T-helper 9 cell (primary cell): Measurements from ENCODE around the gene POU4F1.

Source experiments
- DNase-seq: peaks from one replicate; pipeline ENCODE4 v3.0.0-alpha.2; 2020

POU4F1 gene

GRCh38 chr13:78606471-78607408, 3.4 kb upstream of the POU4F1 start:
- no peak for DNase-seq

GRCh38 chr13:78604782-78605611, 1.6 kb upstream of the POU4F1 start:
- DNase-seq: no peak

- no peak for DNase-seq
These were observed 652 bp downstream of the POU4F1 start for GRCh38 chr13:78602561-78603239.

- DNase-seq: no peak
These were observed 1.3 kb downstream of the POU4F1 start for GRCh38 chr13:78601874-78602560.

GRCh38 chr13:78601124-78601873, 2.1 kb downstream of the POU4F1 start:
- no peak for DNase-seq

- no peak for DNase-seq
These were observed 3.0 kb downstream of the POU4F1 start for GRCh38 chr13:78600280-78600883.

- DNase-seq: no peak
These were observed 3.6 kb downstream of the POU4F1 start for GRCh38 chr13:78599645-78600279.

- no peak for DNase-seq
These were observed 4.2 kb downstream of the POU4F1 start for GRCh38 chr13:78598966-78599644.

GRCh38 chr13:78598116-78598781, 5.1 kb downstream of the POU4F1 start:
- DNase-seq: no peak

GRCh38 chr13:78597602-78597932, 5.8 kb downstream of the POU4F1 start:
- DNase-seq: no peak

- DNase-seq: no peak
These were observed 6.4 kb downstream of the POU4F1 start for GRCh38 chr13:78596736-78597601.

- no peak for DNase-seq
These were observed 7.0 kb downstream of the POU4F1 start for GRCh38 chr13:78596399-78596735.

GRCh38 chr13:78595495-78596398, 7.6 kb downstream of the POU4F1 start:
- DNase-seq: no peak

GRCh38 chr13:78594456-78594975, 8.8 kb downstream of the POU4F1 start:
- DNase-seq: no peak

- no peak for DNase-seq
These were observed 9.5 kb downstream of the POU4F1 start for GRCh38 chr13:78593652-78594455.

- no peak for DNase-seq
These were observed 10.2 kb downstream of the POU4F1 start for GRCh38 chr13:78593129-78593528.

- no peak for DNase-seq
These were observed 10.8 kb downstream of the POU4F1 start for GRCh38 chr13:78592584-78592983.
